ENCODE results near the gene SPAG17.

DNA sequence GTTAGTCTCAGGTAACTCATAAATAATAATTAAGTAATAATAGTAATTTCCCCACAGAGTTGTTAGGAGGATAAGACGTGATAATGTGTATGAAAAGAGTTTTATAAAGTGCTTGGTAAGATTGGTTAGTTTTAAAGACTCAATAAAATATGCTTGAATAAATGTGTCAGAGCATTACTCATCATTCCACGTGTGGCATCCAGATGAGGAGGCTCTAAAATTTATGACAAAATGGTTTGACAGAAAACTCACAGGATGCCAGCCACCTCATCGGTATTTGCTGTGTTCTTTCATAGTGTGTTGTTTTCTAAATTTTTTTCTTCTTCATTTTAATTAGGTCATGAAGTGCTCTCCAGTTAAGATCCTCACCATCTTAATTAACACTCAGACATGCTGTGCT lies 19.1 kb upstream of the SPAG17 start:
- TF ChIP-seq CTCF (conservative IDR thresholded peaks at IDR 0.05 in 1 of 2, IDR thresholded peaks at IDR 0.05 in 1 of 2; ENCODE audit: low read depth in 1 of 2, low read length in 2 of 2) (no peak), EZH2 (IDR thresholded peaks at IDR 0.05; ENCODE audit: low read length, missing control alignments) (no peak)
